SU-DHL-6 (cell line): ENCODE measurements around the gene EVC.

Experiments
- EZH2phosphoT487 ChIP-seq: fragments of 200-600 bp; sonication (generic), shearing (Covaris generic); conservative IDR thresholded peaks from 2 replicates; pipeline ENCODE4 v1.6.1; 2018; ENCODE audit warnings: mild to moderate bottlenecking, antibody characterized with exemption, low read length, moderate library complexity, mixed read lengths
- TF ChIP-seq, protein P1 (sequence below): fragments of 200-600 bp; sonication (generic); IDR thresholded peaks from one replicate; pipeline ENCODE4 v1.5.1; 2017; ENCODE audit warnings: antibody characterized with exemption, mild to moderate bottlenecking, low read length, moderate library complexity; ENCODE audit not compliant: insufficient read depth, poor library complexity, severe bottlenecking

DNA sequence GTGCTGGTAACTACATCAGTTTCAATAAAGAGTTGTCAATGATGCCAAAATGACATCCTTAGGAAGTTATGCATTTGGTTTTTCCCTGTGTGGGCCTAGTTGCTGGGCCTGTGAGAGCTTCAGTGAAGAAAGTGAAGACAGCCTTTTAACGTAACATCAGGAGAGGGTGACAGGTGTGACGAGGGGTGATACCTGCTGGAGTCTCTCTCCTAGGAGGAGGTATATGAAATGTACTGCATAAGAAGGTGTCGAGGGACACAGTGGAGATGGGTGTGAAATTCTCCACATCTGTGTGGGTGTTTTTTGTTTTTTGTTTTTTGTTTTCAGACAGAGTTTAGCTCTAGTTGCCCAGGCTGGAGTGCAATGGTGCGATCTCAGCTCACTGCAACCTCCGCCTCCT lies 49.2 kb downstream of the EVC start:
- no peak for TF ChIP-seq EZH2phosphoT487
- TF ChIP-seq, protein P1, sequence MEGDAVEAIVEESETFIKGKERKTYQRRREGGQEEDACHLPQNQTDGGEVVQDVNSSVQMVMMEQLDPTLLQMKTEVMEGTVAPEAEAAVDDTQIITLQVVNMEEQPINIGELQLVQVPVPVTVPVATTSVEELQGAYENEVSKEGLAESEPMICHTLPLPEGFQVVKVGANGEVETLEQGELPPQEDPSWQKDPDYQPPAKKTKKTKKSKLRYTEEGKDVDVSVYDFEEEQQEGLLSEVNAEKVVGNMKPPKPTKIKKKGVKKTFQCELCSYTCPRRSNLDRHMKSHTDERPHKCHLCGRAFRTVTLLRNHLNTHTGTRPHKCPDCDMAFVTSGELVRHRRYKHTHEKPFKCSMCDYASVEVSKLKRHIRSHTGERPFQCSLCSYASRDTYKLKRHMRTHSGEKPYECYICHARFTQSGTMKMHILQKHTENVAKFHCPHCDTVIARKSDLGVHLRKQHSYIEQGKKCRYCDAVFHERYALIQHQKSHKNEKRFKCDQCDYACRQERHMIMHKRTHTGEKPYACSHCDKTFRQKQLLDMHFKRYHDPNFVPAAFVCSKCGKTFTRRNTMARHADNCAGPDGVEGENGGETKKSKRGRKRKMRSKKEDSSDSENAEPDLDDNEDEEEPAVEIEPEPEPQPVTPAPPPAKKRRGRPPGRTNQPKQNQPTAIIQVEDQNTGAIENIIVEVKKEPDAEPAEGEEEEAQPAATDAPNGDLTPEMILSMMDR, result no peak
